ENCODE data around the gene CCND3.

Gene CCND3

GRCh38 chr6:41964201-41964887 is 22.7 kb upstream of the CCND3 start:
- TF ChIP-seq, protein P1, sequence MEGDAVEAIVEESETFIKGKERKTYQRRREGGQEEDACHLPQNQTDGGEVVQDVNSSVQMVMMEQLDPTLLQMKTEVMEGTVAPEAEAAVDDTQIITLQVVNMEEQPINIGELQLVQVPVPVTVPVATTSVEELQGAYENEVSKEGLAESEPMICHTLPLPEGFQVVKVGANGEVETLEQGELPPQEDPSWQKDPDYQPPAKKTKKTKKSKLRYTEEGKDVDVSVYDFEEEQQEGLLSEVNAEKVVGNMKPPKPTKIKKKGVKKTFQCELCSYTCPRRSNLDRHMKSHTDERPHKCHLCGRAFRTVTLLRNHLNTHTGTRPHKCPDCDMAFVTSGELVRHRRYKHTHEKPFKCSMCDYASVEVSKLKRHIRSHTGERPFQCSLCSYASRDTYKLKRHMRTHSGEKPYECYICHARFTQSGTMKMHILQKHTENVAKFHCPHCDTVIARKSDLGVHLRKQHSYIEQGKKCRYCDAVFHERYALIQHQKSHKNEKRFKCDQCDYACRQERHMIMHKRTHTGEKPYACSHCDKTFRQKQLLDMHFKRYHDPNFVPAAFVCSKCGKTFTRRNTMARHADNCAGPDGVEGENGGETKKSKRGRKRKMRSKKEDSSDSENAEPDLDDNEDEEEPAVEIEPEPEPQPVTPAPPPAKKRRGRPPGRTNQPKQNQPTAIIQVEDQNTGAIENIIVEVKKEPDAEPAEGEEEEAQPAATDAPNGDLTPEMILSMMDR (conservative IDR thresholded peaks at IDR 0.05; ENCODE audit: low read depth, low read length) = no peak
- no peak overlapping the region for H3K4me3 ChIP-seq (ENCODE audit: low read depth, low read length)
- DNase-seq (ENCODE audit: low read depth) = no peak

DNA sequence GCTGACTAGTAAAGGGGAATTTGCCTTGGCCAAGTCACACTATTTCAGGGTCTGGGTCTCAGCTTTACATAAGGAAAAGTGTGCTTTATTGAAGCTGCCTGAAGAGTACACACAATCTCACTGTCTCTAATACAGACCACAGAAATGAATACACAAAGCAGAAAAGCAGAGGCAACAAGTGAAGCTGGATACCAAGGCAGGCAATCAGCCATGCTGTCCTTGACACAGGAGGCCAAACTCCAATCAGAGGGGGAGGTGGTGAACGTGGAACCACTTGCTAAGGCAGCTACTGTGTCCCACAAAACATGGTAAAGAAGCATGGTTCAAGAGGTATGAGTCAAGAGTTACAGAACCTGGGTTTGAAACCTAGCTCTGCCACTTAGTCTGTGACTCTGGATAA is 21.8 kb upstream of the CCND3 start:
- H3K4me3 ChIP-seq (ENCODE audit: low read depth, low read length) = no peak overlapping the region
- TF ChIP-seq, protein P1 (conservative IDR thresholded peaks at IDR 0.05; ENCODE audit: low read depth, low read length) = no peak
- no peak for DNase-seq (ENCODE audit: low read depth)

DNA sequence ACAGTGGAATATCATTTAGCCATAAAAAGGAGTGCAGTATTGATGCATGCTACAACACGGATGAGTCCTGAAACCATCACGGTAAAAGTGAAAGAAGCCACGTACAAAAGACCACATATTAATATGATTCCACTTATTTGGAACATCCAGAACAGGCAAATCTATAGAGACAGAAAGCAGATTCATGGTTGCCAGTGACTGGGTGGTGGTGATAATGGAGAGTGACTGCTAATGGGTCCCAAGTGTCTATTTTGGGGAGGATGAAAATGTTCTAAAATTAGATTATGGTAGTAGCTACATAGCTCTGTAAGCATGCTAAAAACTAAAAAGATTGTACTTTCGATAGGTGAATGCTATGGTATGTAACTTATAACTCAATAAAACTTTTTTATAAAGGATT is 18.4 kb upstream of the CCND3 start:
- DNase-seq (ENCODE audit: low read depth) = no peak
- TF ChIP-seq, protein P1 (conservative IDR thresholded peaks at IDR 0.05; ENCODE audit: low read depth, low read length) = no peak
- H3K4me3 ChIP-seq (ENCODE audit: low read depth, low read length) = no peak overlapping the region

- H3K4me3 ChIP-seq (ENCODE audit: low read depth, low read length) = no peak overlapping the region
- DNase-seq (ENCODE audit: low read depth) = no peak
- TF ChIP-seq, protein P1 (conservative IDR thresholded peaks at IDR 0.05; ENCODE audit: low read depth, low read length) = no peak
These were observed 16.6 kb upstream of the CCND3 start for GRCh38 chr6:41958022-41958856.

DNA sequence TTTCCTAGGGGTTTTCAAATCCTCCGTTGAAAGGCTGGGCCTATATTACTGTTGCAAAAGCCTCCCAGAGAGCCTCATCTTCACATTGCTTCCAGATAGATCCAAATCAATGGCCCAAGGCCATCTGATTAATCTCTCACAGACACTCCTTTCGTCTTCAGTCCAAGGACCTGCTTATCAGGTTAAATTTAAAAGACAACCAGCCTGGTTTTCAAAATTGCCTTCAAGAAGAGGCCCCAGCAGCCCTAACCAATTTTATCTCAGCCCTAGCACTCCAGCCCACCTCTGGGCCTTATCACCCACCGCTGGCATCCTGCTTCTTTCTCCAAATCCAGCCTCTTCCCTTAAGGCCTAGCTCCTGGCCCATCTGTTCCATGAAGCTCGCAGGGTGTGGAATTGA is 15.5 kb upstream of the CCND3 start:
- TF ChIP-seq, protein P1 (conservative IDR thresholded peaks at IDR 0.05; ENCODE audit: low read depth, low read length) = no peak
- no peak overlapping the region for H3K4me3 ChIP-seq (ENCODE audit: low read depth, low read length)
- DNase-seq (ENCODE audit: low read depth) = no peak

DNA sequence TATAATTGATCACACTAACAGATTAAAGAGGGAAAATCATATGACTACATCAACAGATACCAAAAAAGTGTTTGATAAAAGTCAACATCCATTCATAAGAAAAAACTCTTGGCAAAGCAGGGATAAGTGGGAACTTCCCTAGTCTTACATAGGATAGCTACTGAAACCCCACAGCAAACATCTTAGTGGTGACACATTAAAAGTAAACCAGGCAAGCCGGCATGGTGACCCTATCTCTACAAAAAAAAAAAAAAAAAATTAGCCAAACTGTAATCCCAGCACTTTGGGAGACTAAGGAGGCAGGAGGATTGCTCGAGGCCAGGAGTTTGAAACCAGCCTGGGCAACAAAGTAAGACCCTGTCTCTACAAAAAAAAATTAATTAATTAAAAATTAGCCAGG is 13.8 kb upstream of the CCND3 start:
- DNase-seq (ENCODE audit: low read depth) = no peak

More for the DNA sequence above, 13.8 kb upstream of the CCND3 start:
- H3K4me3 ChIP-seq (ENCODE audit: low read depth, low read length) = no peak overlapping the region
- TF ChIP-seq, protein P1 (conservative IDR thresholded peaks at IDR 0.05; ENCODE audit: low read depth, low read length) = no peak
